Measurements from ENCODE around the gene ROR2.

DNA sequence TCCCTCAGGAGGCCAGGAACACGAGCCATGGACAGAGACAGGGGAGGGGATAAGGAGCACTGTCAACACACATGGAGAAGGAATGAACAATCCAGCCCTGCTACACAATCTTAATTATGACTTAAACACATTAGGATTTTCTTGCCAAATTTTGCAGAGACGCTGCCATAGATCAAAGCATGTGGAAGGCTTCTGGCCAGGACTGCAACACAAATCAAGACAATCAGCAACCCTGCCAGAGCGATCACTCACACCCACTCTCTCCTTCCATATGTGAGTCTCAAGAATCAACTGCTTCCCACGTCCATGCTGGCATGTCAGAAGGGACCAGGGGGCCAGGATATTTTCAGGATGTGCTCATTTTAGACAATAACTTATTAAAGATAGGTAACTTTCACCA is 85.6 kb downstream of the ROR2 start:
- TF ChIP-seq CREB5 (CRISPR knock-in tag; IDR thresholded peaks at IDR 0.05; ENCODE audit: low read depth): no peak
- no peak for TF ChIP-seq RARB (CRISPR knock-in tag; IDR thresholded peaks at IDR 0.05)
- TF ChIP-seq ZNF565 (CRISPR knock-in tag; conservative IDR thresholded peaks at IDR 0.05; ENCODE audit: low read depth): no peak
- no peak for TF ChIP-seq BACH2 (CRISPR knock-in tag; IDR thresholded peaks at IDR 0.05; ENCODE audit: borderline replicate concordance)
- TF ChIP-seq ZNF8 (CRISPR knock-in tag; IDR thresholded peaks at IDR 0.05): no peak
- no peak for TF ChIP-seq CSDC2 (CRISPR knock-in tag; IDR thresholded peaks at IDR 0.05)
- no peak for TF ChIP-seq PATZ1 (CRISPR knock-in tag; IDR thresholded peaks at IDR 0.05; ENCODE audit: borderline replicate concordance)
- TF ChIP-seq OSR1 (CRISPR knock-in tag; IDR thresholded peaks at IDR 0.05): no peak
- no peak for TF ChIP-seq ARNTL (CRISPR knock-in tag; IDR thresholded peaks at IDR 0.05; ENCODE audit: borderline replicate concordance, low read depth)

Measured in SK-N-SH treated with all-trans-retinoic acid at 6 μM for 48 hours (cell line).